Measurements from ENCODE around the gene GCLM. TPM values are rescaled to one million over a fixed set of nuclear protein-coding genes. Genes with fewer than 3 reads are reported as not detected.
"Not testable (repeated sequence)": the region's sequence is repeated elsewhere in the genome, so short reads cannot be mapped to it uniquely, and the experiment has no call there.

The GCLM gene
- polyA plus RNA-seq, 1 experiment = 58.6 TPM

DNA sequence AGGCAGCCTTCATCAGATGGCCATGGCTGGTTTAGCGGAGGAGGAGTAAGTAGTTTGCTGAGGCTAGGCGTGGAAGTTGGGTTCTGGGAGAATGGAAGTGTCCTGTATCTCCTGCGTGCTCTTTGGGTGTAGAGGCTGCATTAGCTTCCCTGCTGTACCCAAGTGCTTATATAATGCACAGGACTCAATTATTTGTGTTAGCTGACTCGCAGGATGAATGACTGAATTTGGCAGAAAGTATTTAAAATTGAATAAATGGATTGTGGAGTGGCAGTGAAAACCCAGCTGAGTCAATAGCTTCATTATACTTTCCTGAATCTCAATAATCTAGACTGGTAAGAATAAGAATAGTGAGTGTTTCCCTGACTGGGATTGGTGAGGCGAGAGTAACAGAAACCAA, 44.0 kb downstream of the GCLM start:
- no peak overlapping the region for H3K4me3 ChIP-seq (ENCODE audit: low read depth, low read length)
- H3K9me3 ChIP-seq (ENCODE audit: control insufficient read depth, insufficient read depth, low read length) = no peaks in the 10 kb centered on the region
- no peak for DNase-seq (ENCODE audit: low read depth, low spot score)
- TF ChIP-seq, protein P1, sequence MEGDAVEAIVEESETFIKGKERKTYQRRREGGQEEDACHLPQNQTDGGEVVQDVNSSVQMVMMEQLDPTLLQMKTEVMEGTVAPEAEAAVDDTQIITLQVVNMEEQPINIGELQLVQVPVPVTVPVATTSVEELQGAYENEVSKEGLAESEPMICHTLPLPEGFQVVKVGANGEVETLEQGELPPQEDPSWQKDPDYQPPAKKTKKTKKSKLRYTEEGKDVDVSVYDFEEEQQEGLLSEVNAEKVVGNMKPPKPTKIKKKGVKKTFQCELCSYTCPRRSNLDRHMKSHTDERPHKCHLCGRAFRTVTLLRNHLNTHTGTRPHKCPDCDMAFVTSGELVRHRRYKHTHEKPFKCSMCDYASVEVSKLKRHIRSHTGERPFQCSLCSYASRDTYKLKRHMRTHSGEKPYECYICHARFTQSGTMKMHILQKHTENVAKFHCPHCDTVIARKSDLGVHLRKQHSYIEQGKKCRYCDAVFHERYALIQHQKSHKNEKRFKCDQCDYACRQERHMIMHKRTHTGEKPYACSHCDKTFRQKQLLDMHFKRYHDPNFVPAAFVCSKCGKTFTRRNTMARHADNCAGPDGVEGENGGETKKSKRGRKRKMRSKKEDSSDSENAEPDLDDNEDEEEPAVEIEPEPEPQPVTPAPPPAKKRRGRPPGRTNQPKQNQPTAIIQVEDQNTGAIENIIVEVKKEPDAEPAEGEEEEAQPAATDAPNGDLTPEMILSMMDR (IDR thresholded peaks at IDR 0.05; ENCODE audit: low read depth, low read length) = no peak
- H3K27me3 ChIP-seq (ENCODE audit: control insufficient read depth, insufficient read depth, low read length) = peaks cover 4% of the 10 kb centered on the region
- ChIA-PET POLR2A (no interaction called here), CTCF (no interaction called here)
- H3K27ac ChIP-seq (ENCODE audit: low read depth, low read length) = no peak overlapping the region

DNA sequence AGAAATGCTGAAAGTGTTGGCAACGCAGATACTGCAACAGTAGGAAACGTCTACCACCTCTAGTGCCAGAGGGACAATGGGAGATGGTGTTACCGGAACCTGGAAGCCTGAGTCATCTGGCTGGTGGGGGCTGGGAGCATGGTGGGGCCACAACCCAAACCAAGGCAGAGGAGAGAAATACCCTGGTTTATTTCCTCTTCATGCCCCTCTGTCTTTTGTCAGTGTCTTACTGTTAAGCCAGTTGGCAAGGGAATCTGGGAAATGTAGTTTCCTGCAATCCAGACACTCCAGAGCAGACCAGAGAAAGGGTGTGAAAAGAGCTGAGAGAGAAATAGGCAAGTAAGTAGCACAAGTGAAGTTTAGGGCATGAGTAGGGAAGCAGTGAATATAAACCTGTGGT, 45.1 kb downstream of the GCLM start:
- TF ChIP-seq, protein P1 (IDR thresholded peaks at IDR 0.05; ENCODE audit: low read depth, low read length) = no peak
- POLR2A ChIA-PET = no interaction called here
- CTCF ChIA-PET = interaction anchor here (0.6 kb wide), 1 partner anchor 1064 kb away, joined by 3 read pairs; no protein-coding TSS in a partner anchor

DNA sequence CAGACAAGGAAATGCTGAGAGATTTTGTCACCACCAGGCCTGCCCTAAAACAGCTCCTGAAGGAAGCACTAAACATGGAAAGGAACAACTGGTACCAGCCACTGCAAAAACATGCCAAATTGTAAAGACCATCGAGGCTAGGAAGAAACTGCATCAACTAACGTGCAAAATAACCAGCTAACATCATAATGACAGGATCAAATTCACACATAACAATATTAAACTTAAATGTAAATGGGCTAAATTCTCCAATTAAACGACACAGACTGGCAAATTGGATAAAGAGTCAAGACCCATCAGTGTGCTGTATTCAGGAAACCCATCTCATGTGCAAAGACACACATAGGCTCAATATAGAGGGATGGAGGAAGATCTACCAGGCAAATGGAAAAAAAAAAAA, 51.6 kb downstream of the GCLM start:
- CTCF ChIA-PET; POLR2A ChIA-PET; DNase-seq (ENCODE audit: low read depth, low spot score); H3K4me3 ChIP-seq (ENCODE audit: low read depth, low read length); H3K9me3 ChIP-seq (ENCODE audit: control insufficient read depth, insufficient read depth, low read length); H3K27me3 ChIP-seq (ENCODE audit: control insufficient read depth, insufficient read depth, low read length); H3K27ac ChIP-seq (ENCODE audit: low read depth, low read length): not testable (repeated sequence)

More for the DNA sequence above, 45.1 kb downstream of the GCLM start:
- peaks cover 4% of the 10 kb centered on the region for H3K27me3 ChIP-seq (ENCODE audit: control insufficient read depth, insufficient read depth, low read length)
- H3K27ac ChIP-seq (ENCODE audit: low read depth, low read length) = no peak overlapping the region
- DNase-seq (ENCODE audit: low read depth, low spot score) = no peak
- no peak overlapping the region for H3K4me3 ChIP-seq (ENCODE audit: low read depth, low read length)
- H3K9me3 ChIP-seq (ENCODE audit: control insufficient read depth, insufficient read depth, low read length) = no peaks in the 10 kb centered on the region

DNA sequence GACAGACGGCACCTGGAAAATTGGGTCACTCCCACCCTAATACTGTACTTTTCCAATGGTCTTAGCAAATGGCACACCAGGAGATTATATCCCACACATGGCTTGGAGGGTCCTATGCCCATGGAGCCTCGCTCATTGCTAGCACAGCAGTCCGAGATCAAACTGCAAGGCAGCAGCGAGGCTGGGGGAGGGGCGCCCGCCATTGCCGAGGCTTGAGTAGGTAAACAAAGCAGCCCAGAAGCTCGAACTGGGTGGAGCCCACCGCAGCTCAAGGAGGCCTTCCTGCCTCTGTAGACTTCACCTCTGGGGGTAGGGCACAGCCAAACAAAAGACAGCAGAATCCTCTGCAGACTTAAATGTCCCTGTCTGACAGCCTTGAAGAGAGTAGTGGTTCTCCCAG, 53.2 kb downstream of the GCLM start:
- DNase-seq (ENCODE audit: low read depth, low spot score); H3K4me3 ChIP-seq (ENCODE audit: low read depth, low read length); H3K9me3 ChIP-seq (ENCODE audit: control insufficient read depth, insufficient read depth, low read length); H3K27me3 ChIP-seq (ENCODE audit: control insufficient read depth, insufficient read depth, low read length); H3K27ac ChIP-seq (ENCODE audit: low read depth, low read length); POLR2A ChIA-PET: not testable (repeated sequence)
- CTCF ChIA-PET = interaction anchor here (1.5 kb wide), 1 partner anchor 552 kb away, joined by 7 read pairs; no protein-coding TSS in a partner anchor

DNA sequence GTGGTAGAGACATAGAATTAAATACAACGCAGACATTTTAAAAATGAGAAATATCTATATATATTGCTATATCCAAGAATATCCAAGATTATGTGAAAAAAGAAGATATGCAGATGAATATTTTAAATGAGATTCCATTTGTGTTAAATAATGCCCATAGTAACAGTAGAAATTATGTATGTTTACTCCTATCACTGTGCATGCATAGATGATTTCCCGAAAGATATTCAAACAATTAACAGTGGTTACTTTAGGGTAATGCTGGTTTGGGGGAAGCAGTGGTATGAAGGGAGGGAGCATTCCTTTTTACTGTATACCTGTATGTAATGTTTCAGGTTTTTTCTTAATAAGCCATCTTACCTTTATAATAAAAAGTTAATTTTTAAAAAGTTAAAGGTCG, 55.3 kb downstream of the GCLM start:
- H3K9me3 ChIP-seq (ENCODE audit: control insufficient read depth, insufficient read depth, low read length) = peaks cover 4% of the 10 kb centered on the region; the same call in 1 of the 2 replicates
- H3K4me3 ChIP-seq (ENCODE audit: low read depth, low read length) = no peak overlapping the region
- TF ChIP-seq, protein P1 (IDR thresholded peaks at IDR 0.05; ENCODE audit: low read depth, low read length) = no peak
- no peaks in the 10 kb centered on the region for H3K27me3 ChIP-seq (ENCODE audit: control insufficient read depth, insufficient read depth, low read length)
- ChIA-PET POLR2A (no interaction called here), CTCF (no interaction called here)
- H3K27ac ChIP-seq (ENCODE audit: low read depth, low read length) = no peak overlapping the region
- no peak for DNase-seq (ENCODE audit: low read depth, low spot score)

DNA sequence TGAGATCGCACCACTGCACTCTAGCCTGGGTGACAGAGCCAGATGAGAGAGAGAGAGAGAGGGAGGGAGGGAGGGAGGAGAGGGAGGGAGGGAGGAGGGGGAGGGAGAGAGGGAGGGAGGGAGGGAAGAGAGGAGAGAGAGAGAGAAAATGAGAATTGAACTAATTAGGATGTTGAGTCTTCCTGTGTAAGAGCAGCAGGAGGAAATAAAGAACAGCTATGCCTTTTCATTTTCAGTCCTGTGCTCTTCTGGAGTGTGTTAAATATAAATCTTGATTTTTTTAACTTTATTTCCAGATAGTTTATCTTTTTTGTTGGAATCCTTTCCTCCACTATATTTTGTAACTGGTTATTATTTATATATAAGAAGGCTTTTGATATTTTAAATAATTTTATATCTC, 57.4 kb downstream of the GCLM start:
- ChIA-PET POLR2A (no interaction called here), CTCF (interaction anchor here (0.9 to 1.6 kb wide), 4 partner anchors 220 to 415 kb away, joined by 3 to 10 read pairs (median 6); no protein-coding TSS in a partner anchor)
- TF ChIP-seq, protein P1 (IDR thresholded peaks at IDR 0.05; ENCODE audit: low read depth, low read length) = no peak
- Histone ChIP-seq H3K27me3 (ENCODE audit: control insufficient read depth, insufficient read depth, low read length) (no peaks in the 10 kb centered on the region), H3K27ac (ENCODE audit: low read depth, low read length) (no peak overlapping the region), H3K4me3 (ENCODE audit: low read depth, low read length) (no peak overlapping the region), H3K9me3 (ENCODE audit: control insufficient read depth, insufficient read depth, low read length) (peaks cover 4% of the 10 kb centered on the region; the same call in 1 of the 2 replicates)
- DNase-seq (ENCODE audit: low read depth, low spot score) = no peak

Data from AG04450 (cell line).